NCI-H1436 (cell line): ENCODE measurements around the gene SLC25A45.
"Not testable (repeated sequence)": the region's sequence is repeated elsewhere in the genome, so short reads cannot be mapped to it uniquely, and the experiment has no call there.

Experiments used
- DNase-seq: peaks from one replicate; lab custom pipeline; 2025; lab: John Stamatoyannopoulos, UW

The SLC25A45 gene

DNA sequence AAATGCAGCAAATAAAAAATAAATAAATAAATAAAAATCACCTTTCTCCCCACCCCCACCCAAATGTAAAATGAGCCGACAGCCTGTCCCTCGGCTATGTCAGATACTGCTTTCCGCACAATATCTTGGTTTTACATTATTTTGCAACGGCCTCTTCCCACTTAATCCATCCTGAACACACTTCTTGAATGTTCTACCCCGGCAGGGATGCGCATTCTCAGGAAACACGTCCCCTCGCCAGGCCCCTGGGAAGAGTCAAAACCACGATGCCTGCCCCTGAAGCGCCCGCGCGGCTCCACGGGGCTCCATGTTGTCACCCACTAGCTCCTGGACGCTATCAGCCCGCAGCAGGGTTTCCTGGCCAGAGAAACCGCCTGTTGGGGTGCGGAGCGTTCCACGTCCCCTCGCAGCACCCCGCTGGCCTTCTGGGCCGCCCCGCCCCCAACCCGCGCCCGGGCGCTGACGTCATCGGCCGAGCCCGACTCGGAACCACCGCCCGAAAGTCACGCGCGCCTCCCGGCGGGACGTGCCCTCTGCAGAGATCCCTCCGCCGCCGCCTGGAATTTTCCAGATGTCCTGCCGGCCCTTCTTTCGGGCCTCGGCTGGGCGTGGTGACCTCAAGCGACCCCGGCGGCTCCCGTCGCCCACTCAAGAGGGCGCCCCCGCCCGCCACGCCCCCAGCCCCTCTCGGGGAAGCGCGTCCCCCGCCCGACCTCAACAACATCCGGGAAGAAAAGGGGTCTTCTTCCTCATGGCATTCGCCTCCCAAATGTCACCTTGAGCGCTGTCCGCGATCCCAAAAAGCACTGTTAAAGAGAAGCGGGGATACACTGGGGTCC is 39.6 kb upstream of the SLC25A45 start:
- DNase-seq = peak; percentile 95

DNA sequence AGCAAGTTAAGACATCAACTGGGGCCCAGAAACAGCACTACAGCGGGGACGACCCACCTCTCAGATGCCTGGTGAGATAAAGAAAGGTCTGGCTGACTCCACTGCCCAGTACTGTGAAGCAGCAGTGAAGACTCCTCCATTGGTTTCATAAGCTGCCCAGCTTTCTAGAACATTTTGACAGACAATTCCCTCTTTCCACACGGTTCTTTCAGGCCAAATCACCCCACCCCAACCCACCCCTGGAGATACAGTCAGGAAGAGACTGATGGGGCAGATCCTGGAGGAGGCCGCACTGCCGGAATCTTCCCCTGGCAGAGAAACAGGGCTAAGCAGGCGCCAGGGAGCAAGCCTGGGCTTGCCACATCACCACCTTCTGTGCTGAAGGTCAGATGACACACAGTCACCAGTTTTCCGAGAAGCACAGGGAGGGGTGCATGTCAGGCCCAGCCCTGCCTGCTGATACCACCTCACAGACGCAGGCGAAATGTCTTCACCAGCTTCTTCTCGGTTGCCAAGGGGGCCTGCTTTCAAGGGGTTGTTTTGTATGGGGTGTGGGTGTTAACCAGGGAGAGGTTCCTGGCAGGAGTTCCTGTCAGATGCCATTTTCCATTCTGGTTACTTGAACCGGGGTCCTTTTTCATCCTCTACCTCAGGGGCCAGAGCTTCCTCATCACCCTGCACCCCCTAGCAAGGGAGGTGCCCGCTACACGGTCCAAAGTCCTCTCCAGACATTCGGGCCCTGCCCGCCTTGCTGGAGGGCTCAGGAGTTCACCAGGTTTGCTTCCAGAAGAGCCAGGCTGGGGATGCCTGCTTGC is 38.7 kb upstream of the SLC25A45 start:
- peak; percentile 84 for DNase-seq

DNA sequence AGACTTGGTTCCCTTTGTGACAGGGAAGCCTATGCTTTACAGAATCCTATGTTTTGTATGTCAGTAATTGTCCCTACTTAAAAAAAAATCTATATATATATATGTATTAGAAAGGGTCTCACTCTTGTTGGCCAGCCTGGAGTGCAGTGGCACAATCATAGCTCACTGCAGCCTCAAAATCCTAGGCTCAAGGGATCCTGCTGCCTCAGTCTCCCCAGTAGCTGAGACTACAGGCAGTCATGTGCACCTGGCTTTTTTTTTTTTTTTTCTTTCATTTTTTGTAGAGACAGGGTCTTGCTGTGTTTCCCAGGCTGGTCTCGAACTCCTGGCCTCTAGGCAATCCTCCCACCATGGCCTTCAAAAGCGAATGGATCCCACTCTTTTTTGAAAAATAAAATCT is 38.1 kb upstream of the SLC25A45 start:
- DNase-seq = no peak

DNA sequence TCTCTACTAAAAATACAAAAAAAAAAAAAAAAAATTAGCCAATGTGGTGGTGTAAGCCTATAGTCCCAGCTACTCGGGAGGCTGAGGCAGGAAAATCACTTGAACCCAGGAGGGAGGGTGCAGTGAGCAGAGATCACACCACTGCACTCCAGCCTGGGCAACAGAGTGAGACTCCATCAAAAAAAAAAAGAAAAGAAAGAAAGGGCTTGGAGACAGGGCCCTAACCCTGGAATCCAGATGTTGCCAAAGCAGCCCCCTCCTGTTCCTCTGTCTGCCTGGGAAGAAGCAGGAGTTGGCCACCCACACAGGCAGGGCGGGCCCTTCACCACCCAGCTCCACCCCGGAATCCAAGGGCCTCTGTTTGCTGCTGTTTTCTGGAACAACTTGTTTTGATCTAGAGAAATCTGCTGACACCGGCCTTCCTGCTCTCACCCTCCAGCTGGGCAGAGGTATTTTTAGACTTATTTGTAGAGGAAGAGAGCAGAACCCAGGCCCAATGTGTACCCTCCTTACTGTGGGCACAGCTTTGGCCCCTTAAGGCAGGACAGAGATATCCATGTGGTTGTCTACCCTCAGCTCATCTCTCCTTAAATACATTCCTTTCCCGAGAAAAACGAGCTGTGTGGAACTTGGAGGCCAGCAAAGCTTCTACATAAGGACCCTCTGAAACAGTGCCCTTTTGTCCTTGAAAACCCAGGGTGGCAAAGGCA is 37.5 kb upstream of the SLC25A45 start:
- DNase-seq = peak; percentile 31

GRCh38 chr11:65419460-65419771 is 37.0 kb upstream of the SLC25A45 start:
- DNase-seq = no peak

GRCh38 chr11:65418681-65419459 is 36.4 kb upstream of the SLC25A45 start:
- DNase-seq = peak; percentile 90

- DNase-seq = no peak
These were observed 35.9 kb upstream of the SLC25A45 start for GRCh38 chr11:65418431-65418680.

GRCh38 chr11:65417702-65418430 is 35.4 kb upstream of the SLC25A45 start:
- no peak for DNase-seq

DNA sequence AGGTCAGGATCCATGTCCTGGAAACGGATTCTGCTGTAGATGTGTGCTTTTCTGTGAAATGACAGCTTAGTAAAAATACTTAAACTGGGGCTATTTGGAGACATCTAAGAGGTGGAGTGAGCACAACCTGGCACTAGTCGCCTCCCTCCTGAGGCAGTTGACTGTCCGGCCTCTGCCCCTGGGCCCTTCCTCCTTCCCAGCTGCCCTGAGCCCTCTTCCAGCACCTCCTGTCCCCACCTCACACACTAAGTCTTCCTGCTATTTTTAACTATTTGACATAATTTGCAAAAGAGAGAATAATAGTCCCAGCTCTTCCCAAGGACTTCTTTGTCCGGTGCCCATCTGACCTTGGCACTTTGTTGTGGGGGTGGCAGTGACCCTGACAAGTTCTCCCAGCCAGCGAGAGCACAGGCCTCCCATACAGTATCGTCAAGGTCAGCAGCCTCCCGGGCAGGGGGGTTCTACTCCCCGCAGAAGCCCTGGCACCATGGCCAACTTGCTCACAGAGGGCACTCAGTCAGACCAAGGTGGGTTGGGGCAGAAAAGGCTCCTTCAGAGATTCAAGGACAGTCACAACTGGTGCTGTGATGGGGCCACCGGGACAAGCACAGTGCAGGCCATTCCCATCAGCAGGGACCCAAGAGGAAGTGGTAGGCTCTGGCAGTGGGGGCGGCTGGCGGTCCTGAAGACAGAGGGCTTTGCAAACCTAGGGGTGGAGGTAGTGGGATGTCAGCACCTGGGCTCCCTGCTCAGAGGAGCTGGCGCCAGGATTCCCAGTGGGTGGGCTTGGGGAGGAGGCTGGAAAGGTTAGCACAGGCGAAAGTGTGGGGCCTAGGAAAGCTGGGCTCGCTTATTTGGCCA is 34.6 kb upstream of the SLC25A45 start:
- no peak for DNase-seq

GRCh38 chr11:65416341-65416824 is 33.9 kb upstream of the SLC25A45 start:
- peak; percentile 83 for DNase-seq

DNA sequence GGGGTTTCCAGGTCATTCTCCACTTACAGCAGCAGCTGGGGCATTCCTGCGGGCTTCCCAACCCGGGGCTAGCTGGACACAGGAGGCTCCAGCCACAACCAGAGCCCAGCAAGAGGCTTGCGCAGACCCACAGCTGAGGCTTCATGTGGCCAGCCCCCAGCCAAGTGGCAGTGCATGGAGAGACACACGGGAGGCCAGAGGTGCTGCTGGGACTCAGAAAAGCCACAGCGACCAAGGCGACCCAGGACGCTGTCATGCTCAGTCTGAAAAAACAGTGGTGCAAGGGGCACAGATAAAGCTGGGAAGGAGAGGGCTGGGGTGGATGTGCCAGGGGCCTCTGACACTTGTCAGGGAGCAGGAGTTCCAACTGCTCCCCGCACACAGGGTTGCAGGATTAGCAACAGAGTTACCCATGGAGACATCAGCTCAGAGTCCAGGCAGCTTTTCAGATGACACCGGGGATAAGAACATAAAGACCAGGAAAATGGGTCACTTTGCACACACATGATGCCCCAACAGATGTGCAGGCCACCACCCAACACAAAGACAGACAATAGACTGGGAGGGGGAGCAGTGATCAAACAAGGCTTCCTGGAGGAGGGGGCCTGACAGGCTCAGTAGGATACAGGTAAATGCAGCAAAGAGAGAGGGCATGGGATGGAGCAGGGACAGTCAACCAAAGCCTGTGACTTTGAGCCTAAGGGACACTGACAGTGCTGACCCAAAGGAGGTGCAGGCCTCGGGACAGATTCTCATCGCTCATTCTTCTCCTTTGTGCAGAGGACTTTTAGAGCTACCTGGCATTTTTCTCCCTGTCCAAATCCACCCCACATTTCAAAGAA is 33.3 kb upstream of the SLC25A45 start:
- no peak for DNase-seq

GRCh38 chr11:65414776-65415498 is 32.5 kb upstream of the SLC25A45 start:
- no peak for DNase-seq

- DNase-seq = not testable (repeated sequence)
These were observed 30.7 kb upstream of the SLC25A45 start for GRCh38 chr11:65413077-65413664.

- no peak for DNase-seq
These were observed 30.0 kb upstream of the SLC25A45 start for GRCh38 chr11:65412271-65413076.

DNA sequence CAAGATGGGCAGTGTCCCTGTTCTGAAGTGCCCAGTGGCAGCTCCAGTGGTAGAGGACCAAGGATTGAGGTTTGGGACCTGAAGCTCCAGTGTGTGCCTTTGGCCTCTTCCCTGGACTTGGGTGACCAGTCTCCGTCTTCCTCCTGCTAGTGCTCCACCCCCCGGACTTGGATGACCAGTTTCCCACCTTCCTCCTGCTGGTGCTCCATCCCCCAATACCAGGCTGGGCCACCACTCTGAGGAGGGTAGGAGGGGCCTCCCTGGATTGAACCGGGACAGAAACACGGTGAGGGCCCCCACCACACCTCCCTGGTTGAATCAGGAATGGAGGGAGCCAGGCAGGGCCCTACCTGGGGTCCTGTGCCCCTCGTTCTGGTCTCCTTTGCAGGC is 29.2 kb upstream of the SLC25A45 start:
- DNase-seq = no peak

DNA sequence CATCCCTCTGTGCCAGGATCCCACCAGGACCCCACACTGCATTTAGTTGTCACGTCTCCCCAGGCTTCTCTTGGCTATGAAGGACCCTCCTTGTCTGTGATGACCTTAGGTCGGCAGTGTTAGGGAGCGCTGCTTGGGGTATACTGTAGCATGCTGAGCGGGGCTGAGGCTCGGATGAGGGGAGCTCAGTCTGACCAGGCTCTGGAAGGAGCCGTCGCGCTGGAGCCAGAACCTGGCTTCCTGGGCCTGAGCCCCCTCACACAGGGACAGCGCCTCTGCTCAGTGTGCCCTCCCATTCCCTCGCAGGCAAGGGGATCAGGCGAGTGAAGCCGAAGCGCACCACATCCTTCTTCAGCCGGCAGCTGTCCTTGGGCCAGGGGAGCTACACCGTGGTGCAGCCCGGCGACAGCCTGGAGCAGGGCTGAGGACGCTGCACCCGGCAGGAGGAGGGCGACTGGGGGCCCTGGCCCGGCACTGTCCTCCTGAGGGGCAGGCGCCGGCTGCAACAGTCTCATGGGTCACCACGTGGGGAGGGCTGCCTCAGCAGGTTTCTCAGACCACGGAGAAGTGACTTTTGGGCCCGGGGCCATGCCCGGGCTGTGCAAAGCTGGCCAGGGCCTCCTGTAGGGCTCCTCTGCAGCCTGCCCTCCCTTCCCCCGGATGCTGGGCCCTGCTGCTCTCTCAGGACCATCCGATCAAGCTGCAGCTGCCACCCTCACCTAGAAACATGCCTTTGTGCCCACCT is 28.7 kb upstream of the SLC25A45 start:
- no peak for DNase-seq
